NCI-H2196 (cell line): ENCODE data around the gene SLC9A2.

Source experiments
- DNase-seq: peaks from one replicate; lab custom pipeline; 2025; ENCODE audit not compliant: unreplicated experiment; lab: John Stamatoyannopoulos, UW

Gene SLC9A2

DNA sequence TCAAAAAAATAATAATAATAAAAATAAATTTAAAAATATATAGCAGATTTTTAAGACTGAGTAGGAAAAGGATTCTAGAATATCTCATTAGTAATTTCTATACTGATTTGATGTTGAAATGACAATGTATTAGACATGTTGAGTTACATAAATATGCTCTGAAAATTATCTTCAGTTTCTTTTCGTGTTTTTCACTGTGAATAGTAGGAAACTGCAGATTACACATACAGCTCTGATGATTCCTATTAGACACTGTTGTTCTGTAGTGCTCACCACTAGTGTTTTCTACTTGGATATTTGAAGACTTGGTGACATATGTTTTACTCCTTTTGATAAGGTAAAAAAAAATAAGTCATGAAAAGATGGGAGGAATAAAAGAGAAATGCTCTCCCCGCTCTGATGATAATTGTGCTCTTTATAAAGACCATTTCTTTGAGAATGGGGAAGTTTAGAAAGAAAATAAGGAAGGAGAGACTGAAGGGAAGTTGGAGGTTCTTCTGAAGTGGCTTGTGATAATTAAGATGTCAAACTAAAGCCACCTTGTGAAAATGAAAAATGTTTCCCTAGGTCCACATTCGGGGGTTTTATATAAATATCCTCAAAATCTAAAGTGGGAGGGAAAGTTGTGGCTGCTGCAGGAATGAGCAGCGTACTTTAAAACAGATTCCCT lies 52.9 kb downstream of the SLC9A2 start:
- no peak for DNase-seq

DNA sequence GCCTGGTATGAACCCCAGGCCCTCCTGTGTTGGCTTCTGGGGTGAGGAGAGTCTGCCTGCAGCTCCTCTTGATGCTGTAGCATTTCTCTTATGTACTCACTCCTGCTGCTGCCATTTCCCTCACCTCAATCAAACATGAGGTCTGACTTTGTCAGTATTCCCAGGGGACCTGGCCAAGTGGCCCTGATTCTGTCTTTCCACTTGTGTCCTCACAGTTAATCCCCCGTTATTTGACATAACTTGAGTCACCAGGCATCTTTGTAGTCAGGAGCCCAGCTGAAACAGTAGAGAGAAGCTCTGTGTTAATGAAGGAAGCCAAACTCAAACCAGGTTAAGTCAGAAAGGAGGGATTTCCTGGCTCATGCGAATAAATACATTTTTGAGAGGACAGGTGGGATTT lies 55.0 kb downstream of the SLC9A2 start:
- DNase-seq, result no peak

- no peak for DNase-seq
Measured at GRCh38 chr2:102674836-102675235, 55.5 kb downstream of the SLC9A2 start.

GRCh38 chr2:102677244-102678215 lies 58.2 kb downstream of the SLC9A2 start:
- no peak for DNase-seq

DNA sequence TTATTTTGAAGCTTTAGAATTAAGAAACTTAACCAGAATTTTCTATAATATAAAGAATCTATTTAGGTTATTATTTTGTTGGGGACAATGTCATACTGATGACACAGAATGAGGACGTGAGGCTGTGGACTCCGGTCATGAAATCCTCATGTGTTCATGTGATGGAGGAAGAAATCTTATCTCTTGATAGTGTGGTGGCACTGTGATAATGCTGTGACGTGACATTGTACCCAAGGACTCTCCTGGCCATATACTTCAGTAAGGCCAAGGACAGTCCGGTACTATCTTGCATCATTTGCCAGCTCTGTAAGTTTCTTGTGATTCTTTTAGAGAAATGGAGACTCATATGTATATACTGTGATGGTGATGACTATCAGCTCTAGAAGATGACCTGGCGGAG lies 59.1 kb downstream of the SLC9A2 start:
- no peak for DNase-seq

- DNase-seq, result no peak
Measured at GRCh38 chr2:102686479-102687439, 67.4 kb downstream of the SLC9A2 start.

- no peak for DNase-seq
Measured at GRCh38 chr2:102690012-102690411, 70.7 kb downstream of the SLC9A2 start.

DNA sequence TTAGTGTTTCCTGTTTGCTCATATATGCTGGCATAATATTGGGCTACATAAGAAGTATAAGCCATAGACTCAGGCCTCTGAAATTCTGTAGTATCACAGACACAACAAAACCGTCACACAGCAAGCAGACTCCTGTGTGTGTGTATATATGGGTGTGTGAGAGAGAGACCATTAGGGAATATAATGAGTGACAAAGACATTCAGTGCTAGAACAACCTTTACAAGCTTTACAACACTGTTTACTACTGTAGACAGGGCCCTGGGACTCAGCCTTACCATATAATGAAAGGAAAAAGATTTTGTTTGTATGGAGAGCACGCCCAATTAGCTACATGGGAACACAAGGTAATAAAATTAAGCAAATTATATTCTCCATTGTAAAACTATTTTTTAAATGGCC lies 77.1 kb downstream of the SLC9A2 start:
- DNase-seq, result no peak

DNA sequence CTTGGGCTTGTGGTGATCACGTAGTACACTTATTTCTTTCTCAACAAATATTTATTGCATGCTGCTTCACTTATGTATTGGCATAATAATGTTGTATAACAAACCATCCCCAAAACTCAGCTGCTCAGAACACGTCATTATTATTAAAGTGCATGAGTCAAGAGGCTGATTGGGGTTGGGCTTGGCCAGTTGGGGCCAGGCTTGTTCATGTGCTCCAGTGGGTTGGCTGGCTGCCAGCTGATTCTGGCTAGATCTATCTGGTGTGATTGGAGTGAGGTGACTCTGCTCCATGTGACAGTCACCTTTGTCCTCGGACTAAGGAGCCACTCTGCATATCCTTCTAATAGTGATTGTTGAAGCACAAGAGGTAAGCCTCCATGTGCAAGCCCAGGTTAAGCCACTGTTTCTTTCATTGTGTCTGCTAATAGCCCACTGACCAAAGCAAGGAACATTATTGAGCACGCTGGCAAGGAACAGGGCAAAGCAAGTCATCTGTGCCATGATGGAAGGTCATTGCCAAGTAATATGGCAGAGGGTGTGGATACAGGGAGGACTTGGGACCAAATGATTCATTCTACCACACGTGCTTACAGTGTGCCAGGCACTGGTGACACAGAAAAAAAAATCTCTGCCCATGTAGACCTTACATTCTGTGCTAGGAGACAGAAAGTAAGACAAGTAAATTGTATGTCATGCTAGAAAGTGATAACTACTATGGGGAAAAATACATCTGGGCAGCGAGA lies 79.2 kb downstream of the SLC9A2 start:
- DNase-seq, result no peak

GRCh38 chr2:102703305-102703704 lies 84.0 kb downstream of the SLC9A2 start:
- no peak for DNase-seq

DNA sequence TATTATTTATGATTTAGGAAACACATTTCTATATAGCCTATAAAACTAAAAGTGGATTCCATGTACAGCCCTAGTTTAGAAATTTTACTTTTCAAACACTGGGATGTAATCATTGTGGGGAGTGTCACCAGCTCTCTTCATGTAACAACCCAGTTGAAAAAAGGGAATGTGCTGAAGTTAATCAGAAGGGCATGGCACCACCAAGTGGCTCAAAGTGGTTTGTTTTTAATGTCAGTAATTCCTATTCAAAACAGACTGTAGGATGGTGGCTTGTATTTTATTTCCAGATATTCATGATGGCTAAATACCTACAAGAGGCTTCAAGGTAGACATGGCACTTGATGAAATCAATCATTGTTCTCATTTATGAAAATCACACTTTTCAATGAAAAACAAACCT lies 84.4 kb downstream of the SLC9A2 start:
- DNase-seq, result peak; percentile 9

DNA sequence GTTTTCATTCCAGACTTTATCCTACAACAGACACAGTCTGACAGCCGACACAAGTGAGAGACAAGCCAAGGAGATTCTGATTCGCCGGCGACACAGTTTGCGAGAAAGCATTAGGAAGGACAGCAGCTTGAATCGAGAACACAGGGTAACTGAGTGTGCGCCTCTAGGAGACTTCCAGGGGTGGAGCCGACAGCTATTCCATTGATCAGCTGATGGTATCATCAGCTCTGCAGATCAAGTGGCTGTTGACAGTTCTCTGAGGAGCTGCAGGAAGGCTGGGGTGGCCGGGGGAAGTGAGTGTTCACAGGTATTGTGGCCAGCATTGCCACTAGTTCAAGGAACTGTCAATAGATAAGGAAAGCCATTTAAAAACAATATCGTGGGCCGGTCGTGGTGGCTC lies 85.2 kb downstream of the SLC9A2 start:
- no peak for DNase-seq

GRCh38 chr2:102707796-102708695 lies 88.7 kb downstream of the SLC9A2 start:
- no peak for DNase-seq

- no peak for DNase-seq
Measured at GRCh38 chr2:102708847-102709559, 89.7 kb downstream of the SLC9A2 start.

- no peak for DNase-seq
Measured at GRCh38 chr2:102717308-102718018, 98.1 kb downstream of the SLC9A2 start.

DNA sequence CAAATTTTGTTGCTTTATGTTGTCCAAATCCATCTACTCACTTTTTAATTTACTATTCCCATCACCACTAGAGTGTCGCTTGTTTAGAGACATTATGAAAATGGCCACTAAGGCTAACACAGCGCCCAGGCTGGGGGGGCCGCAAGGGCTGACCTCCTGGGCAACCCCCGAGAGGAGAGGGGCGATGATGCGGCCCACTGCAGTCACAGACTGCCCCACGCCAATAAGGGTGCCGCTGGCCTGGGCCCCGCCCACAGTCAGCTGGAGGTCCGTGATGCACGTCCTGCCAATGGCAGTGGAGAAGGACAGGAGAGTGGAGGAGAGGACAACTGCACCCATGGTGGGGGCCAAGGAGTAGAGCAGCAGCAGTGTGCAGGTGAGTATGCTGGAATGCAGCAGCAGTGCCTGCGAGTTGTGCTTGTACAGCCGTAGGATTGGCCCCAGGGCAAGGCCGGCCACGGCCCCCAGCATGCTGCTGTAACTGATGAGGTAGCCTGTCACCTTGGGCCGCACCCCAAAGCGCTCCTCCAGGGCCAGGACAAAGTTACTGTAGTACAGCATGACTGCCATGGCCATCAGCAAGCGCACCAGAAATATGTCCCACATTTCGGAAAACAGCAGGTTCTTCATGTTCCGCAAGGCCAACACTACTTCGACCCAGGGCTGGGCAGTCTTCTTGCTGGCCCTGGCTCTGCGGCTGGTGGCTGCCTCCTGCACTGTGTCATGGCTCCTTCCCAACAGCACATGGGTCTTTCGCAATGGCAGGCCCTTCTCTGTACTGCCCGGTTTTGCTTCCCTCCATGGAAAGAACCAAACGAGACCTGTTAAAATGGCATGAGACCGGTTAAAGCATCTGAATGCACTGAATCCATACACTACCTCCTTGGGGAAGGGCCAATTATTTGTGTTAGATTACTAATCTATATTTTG lies 99.3 kb downstream of the SLC9A2 start:
- DNase-seq, result no peak

- DNase-seq, result no peak
Measured at GRCh38 chr2:102724016-102724490, 104.7 kb downstream of the SLC9A2 start.
